HG02981 (cell line): ENCODE results near the gene FAM234B.

Experiments
- ATAC-seq: cut with Tn5 transposase; IDR thresholded peaks from one replicate; pipeline ENCODE4 v1.9.1; 2021; ENCODE audit warnings: mild to moderate bottlenecking, moderate library complexity; ENCODE audit not compliant: unreplicated experiment

Gene FAM234B, protein sequence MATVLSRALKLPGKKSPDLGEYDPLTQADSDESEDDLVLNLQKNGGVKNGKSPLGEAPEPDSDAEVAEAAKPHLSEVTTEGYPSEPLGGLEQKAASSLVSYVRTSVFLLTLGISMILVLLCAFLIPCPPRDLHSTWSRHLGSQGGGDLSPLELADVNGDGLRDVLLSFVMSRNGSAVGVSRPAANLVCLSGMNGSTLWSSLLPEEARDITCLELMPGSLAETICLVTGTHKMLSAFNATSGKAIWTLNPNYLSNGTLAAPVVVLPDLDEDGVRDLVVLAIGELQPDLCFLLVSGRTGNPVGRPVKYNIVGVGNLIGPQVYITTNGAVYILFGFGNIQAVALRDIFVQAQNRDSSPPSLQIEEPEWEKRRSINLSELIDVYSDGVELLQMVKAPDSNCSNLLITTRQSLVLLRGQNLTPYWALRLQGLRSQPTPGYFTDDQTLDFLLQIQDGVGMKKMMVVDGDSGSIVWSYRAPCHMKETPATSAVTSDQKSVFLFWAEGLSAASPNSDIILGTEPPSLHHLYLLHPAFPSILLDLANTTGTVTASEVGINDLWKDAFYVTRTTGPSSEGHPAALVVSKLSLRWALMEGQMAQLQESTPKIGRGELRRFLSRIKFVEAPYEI

DNA sequence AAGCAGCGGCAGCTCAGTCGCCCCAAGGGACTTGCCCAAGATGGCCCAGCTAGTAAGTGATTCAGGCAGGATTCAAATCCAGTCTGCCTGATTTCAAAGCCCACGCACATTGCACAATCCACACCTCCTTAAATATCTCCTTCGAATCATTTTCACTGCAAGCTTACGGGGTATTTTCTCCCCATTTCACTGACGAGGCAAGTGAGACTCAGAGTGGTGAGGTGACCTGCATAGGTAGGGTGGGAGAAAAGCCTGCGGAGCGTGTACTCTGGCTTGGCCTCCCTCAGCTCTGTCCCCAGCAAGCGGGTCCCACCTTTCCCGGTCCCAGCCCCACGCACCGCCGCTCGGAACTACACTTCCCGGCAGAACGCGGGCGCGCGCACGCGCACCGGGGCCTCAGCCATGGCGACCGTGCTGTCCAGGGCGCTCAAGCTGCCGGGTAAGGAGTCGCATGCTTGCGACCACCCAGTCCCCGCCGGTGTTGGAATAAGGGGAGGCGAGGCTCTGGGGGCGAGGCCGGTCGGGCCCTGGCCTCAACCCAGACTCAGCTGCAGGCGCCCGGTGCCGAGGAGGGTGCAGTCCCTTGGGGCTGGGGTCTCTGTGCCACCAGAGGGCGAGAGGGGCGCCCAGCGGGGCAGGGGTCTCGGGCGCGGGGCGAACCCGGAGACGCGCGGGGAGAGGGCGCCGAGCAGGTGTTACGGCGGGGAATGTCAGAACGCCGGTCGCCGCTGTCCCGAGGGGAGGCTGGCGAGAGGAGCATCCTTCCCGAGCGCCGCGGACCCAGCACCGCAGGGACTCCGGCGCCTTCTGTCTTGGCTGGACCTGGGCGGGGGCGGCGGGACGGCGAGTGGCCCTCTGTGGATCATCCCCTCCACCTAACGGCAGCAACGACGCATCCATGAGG lies at the start of gene FAM234B:
TSS of gene FAM234B (plus strand) at position 380 of the 904 bp plus-strand sequence. CDS start at position 403, 23 bp downstream.
- peak; percentile 77 for ATAC-seq

DNA sequence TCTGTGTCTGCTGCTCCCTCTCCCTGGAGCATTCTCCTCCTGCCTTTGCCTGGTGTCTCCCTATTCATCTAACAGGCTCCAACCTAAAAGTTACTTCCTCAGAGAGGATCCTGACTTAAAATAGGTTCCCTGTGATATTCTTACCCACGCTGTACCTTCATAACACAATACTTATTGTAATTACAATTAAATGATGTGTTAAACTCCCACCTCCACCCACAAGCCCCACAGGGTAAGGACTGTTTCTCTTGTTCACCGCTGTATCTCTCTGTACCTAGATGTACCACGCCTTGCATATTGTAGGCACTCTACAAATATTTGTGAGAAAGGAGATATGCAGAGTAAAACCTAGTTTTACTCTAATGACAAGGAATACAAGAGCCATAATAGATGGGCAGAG lies 49.1 kb upstream of the FAM234B start:
- ATAC-seq = no peak

DNA sequence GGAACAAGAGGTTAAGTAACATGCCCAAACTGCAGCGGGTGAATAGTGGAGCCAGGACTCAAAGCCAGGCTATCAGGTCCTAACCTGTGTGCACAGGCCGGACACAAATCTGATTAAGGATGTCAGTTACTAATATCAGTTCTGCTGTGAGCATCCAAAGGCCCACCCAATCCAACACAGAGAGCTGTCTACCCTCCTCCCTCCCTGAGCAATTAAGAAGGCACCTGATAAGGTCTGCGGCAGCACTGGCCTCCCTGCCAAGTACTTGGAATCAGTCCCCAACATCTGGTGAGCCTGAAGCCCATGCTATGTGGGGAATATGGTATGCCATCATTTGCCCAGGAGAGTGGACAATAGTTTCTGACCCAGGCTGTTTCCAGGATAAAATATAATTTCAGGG lies 48.0 kb upstream of the FAM234B start:
- ATAC-seq = no peak

DNA sequence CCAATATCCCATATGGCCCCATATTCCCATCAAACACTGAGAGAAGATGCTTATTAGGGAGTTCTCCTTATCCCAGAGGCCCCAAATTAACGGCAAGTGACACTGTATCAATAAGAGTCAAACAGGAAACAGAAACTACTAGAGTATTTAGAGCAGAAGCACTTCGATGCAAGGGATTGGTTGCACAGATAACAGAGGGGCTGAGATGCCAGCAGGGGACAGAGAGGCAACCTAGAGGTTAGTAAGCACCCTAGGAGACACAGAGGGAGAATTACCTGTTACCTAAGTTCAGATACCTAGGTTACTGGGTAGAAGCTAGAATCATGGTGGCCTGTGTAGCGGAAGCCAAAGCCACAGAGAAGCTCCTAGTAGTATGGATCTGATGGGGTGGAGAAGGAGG lies 47.0 kb upstream of the FAM234B start:
- ATAC-seq = no peak

DNA sequence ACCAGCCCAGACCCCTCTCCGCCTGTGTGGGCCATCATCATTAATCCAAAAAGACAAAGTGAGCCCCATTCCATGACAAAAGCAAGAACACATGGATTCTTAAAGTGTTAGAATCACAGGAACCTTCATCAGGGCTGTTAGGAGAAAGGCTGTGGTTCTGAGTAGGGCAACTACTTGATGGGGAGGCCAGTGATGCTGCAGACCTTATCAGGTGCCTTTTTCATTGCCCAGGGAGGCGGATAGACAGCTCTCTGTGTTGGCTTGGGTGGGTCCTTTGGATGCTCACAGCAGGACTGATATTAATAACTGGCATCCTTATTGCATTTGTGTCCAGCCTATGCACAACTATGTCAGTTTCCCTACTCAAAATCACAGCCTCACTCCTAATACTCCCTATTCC lies 46.4 kb upstream of the FAM234B start:
- ATAC-seq = no peak

DNA sequence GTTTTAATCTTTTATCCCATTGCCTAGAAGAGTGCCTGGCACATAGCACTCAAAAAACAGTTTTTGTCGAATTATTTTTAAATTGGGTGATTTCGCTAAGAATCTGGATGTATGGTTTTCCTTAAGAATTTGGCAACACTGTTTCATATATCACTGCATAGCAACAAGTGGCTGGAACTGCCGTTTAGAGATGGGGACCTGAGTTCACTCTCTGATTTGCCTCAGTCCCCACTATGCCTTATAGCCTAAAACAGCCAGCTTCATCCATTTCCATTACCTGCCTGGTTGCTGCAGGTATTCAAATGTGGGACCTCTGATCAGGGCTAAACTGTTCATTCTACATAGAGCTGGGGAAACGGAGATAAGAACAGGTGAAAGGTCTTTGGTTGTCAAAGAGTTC lies 45.9 kb upstream of the FAM234B start:
- no peak for ATAC-seq

DNA sequence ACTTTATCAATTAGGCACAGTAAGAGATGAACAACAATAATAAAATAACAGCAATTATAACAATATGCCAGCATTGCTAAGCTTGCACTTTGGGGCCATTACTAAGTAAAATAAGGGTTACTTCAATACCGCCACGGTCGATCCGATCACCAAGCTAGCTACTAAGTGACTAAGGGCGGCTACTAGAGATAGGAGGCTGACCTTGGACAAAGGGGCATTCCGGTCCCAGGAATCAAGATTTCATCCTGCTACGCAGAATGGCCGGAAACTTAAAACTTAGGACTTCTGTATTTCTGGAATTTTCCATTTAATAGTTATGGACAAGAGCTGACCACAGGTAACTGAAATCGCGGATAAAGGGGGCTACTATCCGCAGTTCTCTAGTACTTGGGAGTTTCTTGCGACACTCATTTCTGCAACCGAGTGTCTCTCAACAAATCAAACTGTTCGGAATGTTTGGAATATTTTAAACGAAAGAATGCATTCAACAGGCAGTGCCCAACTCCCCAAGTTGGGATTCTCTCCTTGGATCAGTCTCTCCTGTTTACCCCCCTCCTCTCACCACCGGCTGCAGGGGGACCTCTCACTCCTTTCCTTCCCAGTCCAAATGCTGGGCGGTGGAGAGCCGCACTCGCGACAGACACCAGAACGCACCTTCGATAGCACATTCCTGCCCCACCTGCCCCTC lies 44.8 kb upstream of the FAM234B start:
- no peak for ATAC-seq

DNA sequence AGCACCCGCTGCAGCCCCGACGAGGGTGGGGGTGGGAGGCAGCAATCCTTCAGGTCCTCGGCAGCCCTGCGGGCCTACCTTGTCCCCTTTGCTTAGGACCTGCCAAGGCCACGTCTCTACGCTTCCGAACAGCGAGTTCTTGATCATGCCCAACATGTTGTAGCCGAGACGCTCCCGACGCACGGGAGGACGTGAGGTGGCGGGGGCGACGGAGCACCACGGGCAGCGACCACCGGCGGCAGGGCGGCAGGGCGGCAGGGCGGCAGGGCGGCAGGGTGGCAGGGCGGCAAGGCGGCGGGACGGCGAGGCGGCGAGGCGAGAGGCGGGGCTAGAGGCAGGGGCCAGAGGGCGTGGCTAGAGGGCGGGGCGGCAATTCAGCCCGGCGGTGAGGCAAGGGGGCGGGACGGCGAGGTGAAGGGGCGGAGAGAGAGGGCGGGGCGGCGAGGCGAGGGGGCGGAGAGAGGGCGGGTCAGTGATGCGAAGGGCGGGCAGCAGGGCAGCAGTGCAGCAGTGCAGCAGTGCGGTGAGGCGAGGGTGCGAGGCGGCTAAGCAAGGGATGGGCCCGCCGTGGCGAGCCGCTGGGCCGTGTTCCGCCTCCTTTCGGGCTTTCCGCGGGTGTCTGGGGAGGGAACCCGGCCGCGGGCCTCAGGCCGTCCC lies 44.1 kb upstream of the FAM234B start, which contains the start of gene HEBP1:
TSS of gene HEBP1 (minus strand) at position 307 of the 657 bp plus-strand sequence. CDS start at position 156, 151 bp downstream.
- peak; percentile 90 for ATAC-seq

DNA sequence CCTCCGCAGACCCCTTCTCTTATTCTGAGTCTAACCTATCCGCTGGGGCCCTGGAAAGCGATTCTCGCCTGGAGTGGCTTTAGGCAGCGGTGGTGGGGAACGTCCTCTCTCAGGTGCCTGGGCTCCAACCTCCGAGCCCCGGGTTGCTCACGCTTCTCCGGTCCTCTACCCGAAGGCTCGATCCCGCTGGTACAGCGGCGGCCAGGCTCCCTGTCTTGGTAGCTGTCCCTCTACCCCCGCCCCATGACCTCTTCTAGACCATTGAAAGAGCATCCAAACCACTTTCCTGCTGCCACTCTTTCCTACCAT lies 43.6 kb upstream of the FAM234B start:
- ATAC-seq = peak; percentile 15

DNA sequence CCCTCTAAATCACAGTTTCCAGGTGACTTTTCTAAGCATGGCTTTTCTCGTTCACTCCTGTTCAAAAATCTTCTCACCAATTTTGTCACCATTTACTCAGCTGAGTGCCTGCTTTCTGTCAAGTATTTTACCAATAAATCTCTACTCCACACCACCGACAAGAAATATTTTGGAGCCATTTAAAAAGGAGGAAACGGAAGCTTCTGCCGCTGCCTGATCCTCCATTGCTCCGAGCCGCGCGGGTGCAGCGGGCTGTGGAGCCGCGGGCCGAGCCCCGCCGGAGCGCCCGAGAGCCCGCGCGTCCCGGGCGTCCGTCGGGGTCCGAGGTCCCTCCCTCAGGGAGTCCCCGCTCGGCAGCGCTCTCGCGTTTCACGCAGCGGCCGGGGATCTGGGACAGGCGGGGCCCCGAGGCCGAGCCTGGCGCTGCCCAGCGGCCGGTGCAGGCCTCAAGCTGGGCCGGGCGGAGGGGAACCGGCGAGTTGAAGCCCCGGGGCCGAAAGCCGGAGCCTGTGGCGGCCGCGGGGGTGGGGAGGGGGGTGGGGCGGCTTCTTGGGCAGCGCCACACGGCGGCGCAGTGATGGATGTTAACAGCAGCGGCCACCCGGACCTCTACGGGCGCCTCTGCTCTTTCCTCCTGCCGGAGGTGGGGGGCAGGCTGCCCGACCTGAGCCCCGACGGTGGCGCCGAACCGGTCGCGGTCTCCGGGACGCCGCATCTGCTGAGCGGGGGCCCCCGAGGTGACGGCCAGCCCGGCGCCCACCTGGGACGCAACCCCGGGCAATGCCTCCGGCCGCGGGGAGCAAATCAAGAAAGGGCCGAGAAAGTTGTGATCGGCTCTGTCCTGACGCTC lies 43.0 kb upstream of the FAM234B start:
- ATAC-seq = peak; percentile 11

DNA sequence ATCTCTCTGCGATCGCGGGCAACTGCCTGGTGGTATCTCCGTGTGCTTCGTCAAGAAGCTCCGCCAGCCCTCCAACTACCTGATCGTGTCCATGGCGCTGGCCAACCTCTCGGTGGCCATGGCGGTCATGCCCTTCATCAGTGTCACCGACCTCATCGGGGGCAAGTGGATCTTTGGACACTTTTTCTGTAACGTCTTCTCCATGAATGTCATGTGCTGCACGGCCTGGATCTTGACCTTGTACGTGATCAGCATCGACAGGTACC lies 42.5 kb upstream of the FAM234B start:
- no peak for ATAC-seq

DNA sequence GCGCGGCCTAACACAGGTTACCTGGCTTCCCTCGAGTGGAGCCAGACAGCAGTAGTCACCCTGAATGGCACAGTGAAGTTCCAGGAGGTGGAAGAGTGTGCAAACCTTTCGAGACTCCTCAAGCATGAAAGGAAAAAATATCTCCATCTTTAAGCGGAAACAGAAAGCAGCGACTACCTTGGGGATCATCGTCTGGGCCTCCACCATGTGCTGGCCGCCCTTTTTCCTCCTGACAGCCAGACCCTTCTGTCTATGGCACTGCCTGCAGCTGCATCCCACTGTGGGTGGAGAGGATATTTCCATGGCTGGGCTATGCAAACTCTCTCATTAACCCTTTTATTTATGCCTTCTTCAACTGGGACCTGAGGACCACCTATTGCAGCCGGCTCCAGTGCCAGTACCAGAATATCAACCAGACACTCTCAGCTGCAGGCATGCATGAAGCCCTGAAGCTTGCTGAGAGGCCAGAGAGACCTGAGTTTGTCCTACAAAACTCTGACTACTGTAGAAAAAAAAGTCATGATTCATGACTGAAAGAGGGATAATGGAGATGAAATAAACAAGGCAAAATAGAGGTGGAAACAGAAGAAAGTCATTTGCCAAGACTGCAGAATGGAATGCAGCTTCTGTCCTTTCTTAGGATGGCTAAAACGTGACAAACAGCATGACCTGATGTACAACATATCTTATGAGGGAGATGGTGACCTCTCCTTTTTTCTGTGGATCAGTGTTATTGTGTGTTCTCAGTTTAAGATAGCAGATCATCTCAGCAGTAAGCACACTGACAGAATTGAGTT lies 41.7 kb upstream of the FAM234B start:
- ATAC-seq = no peak

DNA sequence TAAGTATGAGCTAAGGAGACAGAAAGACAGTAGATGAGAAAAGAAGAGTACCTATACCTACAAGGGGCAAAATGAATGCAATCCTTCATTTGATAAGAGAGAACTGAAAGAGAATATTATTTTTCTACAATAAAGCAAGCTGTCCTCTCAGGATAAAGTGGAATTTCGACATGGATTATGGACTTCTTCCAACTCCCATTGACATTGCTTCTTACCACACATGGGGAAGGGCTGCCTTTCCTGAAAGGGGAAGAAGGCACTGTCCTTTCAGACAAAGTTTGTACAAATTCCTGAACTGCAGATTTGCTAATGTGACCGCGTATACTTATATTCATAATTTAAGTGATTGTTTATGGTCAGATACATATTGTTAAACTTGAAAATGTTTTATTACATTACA lies 39.8 kb upstream of the FAM234B start:
- no peak for ATAC-seq

DNA sequence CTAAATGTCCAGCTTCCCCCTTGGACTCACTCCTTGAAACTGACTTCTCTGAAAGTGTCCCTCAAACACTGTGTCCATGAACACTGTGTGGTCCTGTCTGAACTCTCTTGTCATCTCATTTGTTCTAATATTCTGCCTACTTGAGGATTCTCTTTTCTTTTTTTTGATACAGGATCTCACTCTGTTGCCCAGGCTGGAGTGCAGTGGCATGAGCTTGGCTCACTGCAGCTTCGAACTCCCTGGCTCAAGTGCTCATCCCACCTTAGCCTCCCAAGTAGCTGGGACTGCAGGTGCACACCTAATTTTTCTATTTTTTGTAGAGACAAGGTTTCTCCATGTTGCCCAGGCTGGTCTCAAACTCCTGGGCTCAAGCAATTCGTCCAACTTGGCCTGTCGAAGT lies 39.2 kb upstream of the FAM234B start:
- ATAC-seq = no peak

DNA sequence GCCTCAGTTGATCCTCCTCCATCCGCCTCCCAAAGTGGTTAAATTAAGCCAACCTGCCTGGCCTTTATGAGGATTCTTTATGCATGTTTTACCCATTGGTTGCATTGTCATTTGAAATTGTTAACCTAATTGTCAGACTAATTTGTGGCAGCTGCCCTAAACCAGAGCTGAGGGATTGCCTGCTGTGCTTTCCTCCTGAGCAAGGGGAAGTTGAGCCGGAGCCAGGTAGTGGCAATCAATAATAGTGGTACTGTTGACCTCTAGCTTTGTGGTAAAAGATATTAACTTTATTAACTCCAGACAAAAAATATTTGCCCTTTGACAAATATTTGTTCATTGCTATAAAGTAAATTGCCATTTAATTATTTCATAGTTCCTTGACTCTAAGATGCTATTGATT lies 38.5 kb upstream of the FAM234B start:
- ATAC-seq = no peak

DNA sequence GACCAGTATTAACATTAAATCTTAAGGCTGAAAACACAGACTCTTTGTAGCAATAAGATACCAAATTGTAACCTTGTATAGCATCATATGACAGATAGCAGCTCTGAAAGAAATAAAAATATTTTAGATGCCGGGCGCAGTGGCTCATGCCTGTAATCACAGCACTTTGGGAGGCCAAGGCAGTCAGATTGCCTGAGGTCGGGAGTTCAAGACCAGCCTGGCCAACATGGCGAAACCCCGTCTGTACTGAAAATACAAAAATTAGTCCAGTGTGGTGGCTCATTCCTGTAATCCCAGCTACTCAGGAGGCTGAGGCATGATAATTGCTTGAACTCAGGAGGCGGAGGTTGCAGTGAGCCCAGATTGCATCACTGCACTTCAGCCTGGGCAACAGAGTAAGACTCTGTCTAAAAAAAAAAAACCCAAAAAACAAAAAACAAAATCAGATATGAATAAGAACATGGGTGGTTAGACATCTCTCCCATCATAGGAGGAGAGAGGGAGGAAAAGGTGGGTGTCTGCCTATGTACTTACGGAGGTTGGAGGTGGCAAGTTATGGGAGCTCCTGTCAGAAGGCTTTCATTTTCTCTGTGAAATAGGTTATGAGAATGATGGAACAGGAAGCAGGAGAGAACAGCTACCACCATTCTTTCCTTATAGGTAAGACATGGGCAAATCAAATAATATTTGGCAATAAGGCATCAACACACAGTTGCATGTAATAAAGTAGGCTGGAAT lies 36.5 kb upstream of the FAM234B start:
- no peak for ATAC-seq

DNA sequence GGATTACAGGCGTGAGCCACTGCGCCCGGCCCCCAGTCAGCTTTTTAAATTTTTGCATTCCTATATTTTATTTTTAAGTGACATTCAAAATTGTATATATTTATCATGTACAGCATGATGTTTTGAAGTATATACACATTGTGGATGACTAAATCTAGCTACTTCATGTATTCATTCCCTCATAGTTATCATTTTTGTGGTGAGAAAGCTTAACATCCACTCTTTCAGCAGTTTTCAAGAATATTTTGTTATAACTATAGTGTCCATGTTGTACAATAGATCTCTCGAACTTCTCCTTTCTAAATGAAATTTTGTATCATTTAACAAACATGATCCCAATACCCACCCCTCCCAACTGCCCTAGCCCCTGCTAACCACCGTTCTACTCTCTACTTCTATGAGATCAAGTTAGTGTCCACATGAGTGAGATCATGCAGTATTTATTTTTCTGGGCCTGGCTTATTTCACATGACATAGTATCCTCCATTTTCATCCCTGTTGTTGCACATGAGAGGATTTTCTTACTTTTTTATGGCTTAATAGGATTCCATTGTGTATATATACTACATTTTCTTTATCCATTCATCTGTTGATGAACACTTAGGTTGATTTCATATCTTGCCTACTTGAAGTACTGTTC lies 35.3 kb upstream of the FAM234B start:
- ATAC-seq = no peak

DNA sequence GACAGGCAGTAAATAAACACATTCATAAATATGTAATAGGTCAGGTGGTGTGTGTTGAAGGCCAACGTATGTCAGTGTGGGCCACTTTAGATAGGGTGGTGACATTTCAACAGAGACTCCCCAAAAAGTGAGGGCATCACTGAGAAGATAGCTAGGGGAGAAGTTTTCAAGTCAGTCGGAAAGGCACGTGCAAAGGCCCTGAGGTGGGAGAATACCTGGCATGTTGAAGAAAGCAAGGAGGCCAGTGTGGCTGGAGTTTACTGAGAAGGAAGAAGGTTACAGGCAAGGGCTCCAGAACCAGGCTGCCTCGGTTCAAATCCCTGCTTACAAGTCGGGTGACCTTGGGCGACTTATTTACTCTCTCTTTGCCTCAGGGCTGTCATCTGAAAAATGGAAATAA lies 33.1 kb upstream of the FAM234B start:
- no peak for ATAC-seq
